Activated T-helper 17 cell treated with anti-CD3 and anti-CD28 coated beads, Interleukin-2, amount 50 U/mL, for 72 hours (primary cell): ENCODE data around the gene FRYL. TPM values are rescaled to one million over a fixed set of nuclear protein-coding genes. Genes with fewer than 3 reads are reported as not detected.
A peak's percentile ranks its signal among the peaks of the same experiment; 100 is the strongest.
"Not testable (repeated sequence)": the region's sequence is repeated elsewhere in the genome, so short reads cannot be mapped to it uniquely, and the experiment has no call there.

Source experiments
- ATAC-seq: fragments of 150-1000 bp; cut with Tn5 transposase; replicated peaks from 2 replicates; pipeline ENCODE4 v1.10.0; 2021; ENCODE audit warnings: mild to moderate bottlenecking, moderate library complexity
- H3K27ac Mint-ChIP-seq: one replicate; pipeline ENCODE4 v1.8.0; 2022; ENCODE audit warnings: mixed read lengths
- H3K27me3 Mint-ChIP-seq: one replicate; pipeline ENCODE4 v1.8.0; 2022; ENCODE audit warnings: mixed read lengths
- H3K36me3 Mint-ChIP-seq: one replicate; pipeline ENCODE4 v1.8.0; 2022; ENCODE audit warnings: low read depth, mild to moderate bottlenecking, mixed read lengths
- H3K4me1 Mint-ChIP-seq: one replicate; pipeline ENCODE4 v1.8.0; 2022; ENCODE audit warnings: mixed read lengths
- H3K4me3 Mint-ChIP-seq: one replicate; pipeline ENCODE4 v1.8.0; 2022; ENCODE audit warnings: mild to moderate bottlenecking, mixed read lengths
- H3K9me3 Mint-ChIP-seq: one replicate; pipeline ENCODE4 v1.8.0; 2022; ENCODE audit warnings: mixed read lengths
- total RNA-seq, 2 donors: library from RNA; stranded (reverse); gene quantifications; one replicate each; pipeline ENCODE4 v1.2.3, GENCODE V29; 2022

FRYL gene
- total RNA-seq, 2 donors from 2014 or later, result 75.0 to 83.1 TPM

GRCh38 chr4:48709901-48710300 is 70.2 kb downstream of the FRYL start:
- Mint-ChIP-seq H3K27me3 (no peaks in the 10 kb centered on the region), H3K27ac (no peak overlapping the region), H3K9me3 (no peaks in the 10 kb centered on the region), H3K36me3 (peaks cover 37% of the 10 kb centered on the region), H3K4me1 (peaks cover 16% of the 10 kb centered on the region), H3K4me3 (no peak overlapping the region)
- ATAC-seq, result no peak

- Mint-ChIP-seq H3K27me3 (no peaks in the 10 kb centered on the region), H3K4me1 (peaks cover 18% of the 10 kb centered on the region), H3K4me3 (no peak overlapping the region), H3K9me3 (no peaks in the 10 kb centered on the region), H3K27ac (no peak overlapping the region), H3K36me3 (peaks cover 43% of the 10 kb centered on the region)
- no peak for ATAC-seq
These were observed 71.5 kb downstream of the FRYL start for GRCh38 chr4:48708610-48709009.

- Mint-ChIP-seq H3K4me1 (peaks cover 18% of the 10 kb centered on the region), H3K36me3 (peaks cover 49% of the 10 kb centered on the region), H3K9me3 (no peaks in the 10 kb centered on the region), H3K27ac (no peak overlapping the region), H3K4me3 (no peak overlapping the region), H3K27me3 (no peaks in the 10 kb centered on the region)
- peak; percentile 92 for ATAC-seq
These were observed 73.3 kb downstream of the FRYL start for GRCh38 chr4:48706736-48707135.

- H3K27ac Mint-ChIP-seq, result no peak overlapping the region
- no peak overlapping the region for H3K4me3 Mint-ChIP-seq
- H3K27me3 Mint-ChIP-seq, result no peaks in the 10 kb centered on the region
- ATAC-seq, result no peak
- H3K4me1 Mint-ChIP-seq, result peaks cover 24% of the 10 kb centered on the region
- peaks cover 44% of the 10 kb centered on the region for H3K36me3 Mint-ChIP-seq
- no peaks in the 10 kb centered on the region for H3K9me3 Mint-ChIP-seq
These were observed 74.5 kb downstream of the FRYL start for GRCh38 chr4:48705609-48706008.

- Mint-ChIP-seq H3K4me3 (no peak overlapping the region), H3K9me3 (no peaks in the 10 kb centered on the region), H3K27ac (no peak overlapping the region), H3K27me3 (no peaks in the 10 kb centered on the region), H3K4me1 (peaks cover 31% of the 10 kb centered on the region), H3K36me3 (peaks cover 30% of the 10 kb centered on the region)
- no peak for ATAC-seq
These were observed 75.8 kb downstream of the FRYL start for GRCh38 chr4:48704091-48704802.

GRCh38 chr4:48699475-48699874 is 80.6 kb downstream of the FRYL start:
- peak overlapping the region; percentile 64 for H3K27ac Mint-ChIP-seq

GRCh38 chr4:48698029-48698971 is 81.8 kb downstream of the FRYL start:
- Mint-ChIP-seq H3K4me1 (peaks cover 36% of the 10 kb centered on the region), H3K36me3 (peaks cover 17% of the 10 kb centered on the region), H3K27me3 (no peaks in the 10 kb centered on the region), H3K27ac (no peak overlapping the region), H3K9me3 (no peaks in the 10 kb centered on the region), H3K4me3 (no peak overlapping the region)
- ATAC-seq, result no peak

More at GRCh38 chr4:48699475-48699874, 80.6 kb downstream of the FRYL start:
- Mint-ChIP-seq H3K4me3 (peak overlapping the region; percentile 71), H3K9me3 (no peaks in the 10 kb centered on the region), H3K4me1 (peaks cover 43% of the 10 kb centered on the region), H3K27me3 (no peaks in the 10 kb centered on the region), H3K36me3 (peaks cover 23% of the 10 kb centered on the region)
- ATAC-seq, result peak; percentile 45

- not testable (repeated sequence) for ATAC-seq
- peaks cover 30% of the 10 kb centered on the region for H3K4me1 Mint-ChIP-seq
These were observed 82.6 kb downstream of the FRYL start for GRCh38 chr4:48697516-48697915.

GRCh38 chr4:48694824-48695223 is 85.3 kb downstream of the FRYL start:
- Mint-ChIP-seq H3K4me1 (peaks cover 27% of the 10 kb centered on the region), H3K27ac (no peak overlapping the region), H3K4me3 (no peak overlapping the region), H3K27me3 (no peaks in the 10 kb centered on the region), H3K36me3 (peaks cover 11% of the 10 kb centered on the region), H3K9me3 (no peaks in the 10 kb centered on the region)
- no peak for ATAC-seq

More at GRCh38 chr4:48697516-48697915, 82.6 kb downstream of the FRYL start:
- H3K4me3 Mint-ChIP-seq, H3K27ac Mint-ChIP-seq, H3K27me3 Mint-ChIP-seq, H3K9me3 Mint-ChIP-seq: not testable (repeated sequence)
- H3K36me3 Mint-ChIP-seq, result peaks cover 11% of the 10 kb centered on the region

GRCh38 chr4:48693856-48694574 is 86.1 kb downstream of the FRYL start:
- no peak for ATAC-seq
- H3K4me1 Mint-ChIP-seq, result peaks cover 19% of the 10 kb centered on the region
- H3K9me3 Mint-ChIP-seq, result no peaks in the 10 kb centered on the region
- H3K27me3 Mint-ChIP-seq, result no peaks in the 10 kb centered on the region
- H3K36me3 Mint-ChIP-seq, result peaks cover 11% of the 10 kb centered on the region
- H3K4me3 Mint-ChIP-seq, result no peak overlapping the region
- H3K27ac Mint-ChIP-seq, result no peak overlapping the region

GRCh38 chr4:48692897-48693296 is 87.2 kb downstream of the FRYL start:
- Mint-ChIP-seq H3K9me3 (no peaks in the 10 kb centered on the region), H3K4me1 (peaks cover 14% of the 10 kb centered on the region), H3K36me3 (peaks cover 6% of the 10 kb centered on the region), H3K4me3 (no peak overlapping the region), H3K27me3 (no peaks in the 10 kb centered on the region), H3K27ac (no peak overlapping the region)
- ATAC-seq, result no peak

- no peak for ATAC-seq
- no peak overlapping the region for H3K27ac Mint-ChIP-seq
- no peaks in the 10 kb centered on the region for H3K27me3 Mint-ChIP-seq
- no peaks in the 10 kb centered on the region for H3K9me3 Mint-ChIP-seq
- no peaks in the 10 kb centered on the region for H3K36me3 Mint-ChIP-seq
- H3K4me1 Mint-ChIP-seq, result peaks cover 14% of the 10 kb centered on the region
- no peak overlapping the region for H3K4me3 Mint-ChIP-seq
These were observed 88.0 kb downstream of the FRYL start for GRCh38 chr4:48692044-48692443.

- H3K9me3 Mint-ChIP-seq, result no peaks in the 10 kb centered on the region
- no peak for ATAC-seq
- peaks cover under 1% of the 10 kb centered on the region for H3K36me3 Mint-ChIP-seq
- H3K27me3 Mint-ChIP-seq, result no peaks in the 10 kb centered on the region
- peaks cover 10% of the 10 kb centered on the region for H3K4me1 Mint-ChIP-seq
- H3K4me3 Mint-ChIP-seq, result no peak overlapping the region
- no peak overlapping the region for H3K27ac Mint-ChIP-seq
These were observed 91.1 kb downstream of the FRYL start for GRCh38 chr4:48688953-48689352.

GRCh38 chr4:48687313-48688051 is 92.6 kb downstream of the FRYL start:
- ATAC-seq, result no peak
- H3K4me3 Mint-ChIP-seq, result no peak overlapping the region
- no peaks in the 10 kb centered on the region for H3K27me3 Mint-ChIP-seq
- peaks cover 14% of the 10 kb centered on the region for H3K36me3 Mint-ChIP-seq
- H3K4me1 Mint-ChIP-seq, result peaks cover 17% of the 10 kb centered on the region
- no peak overlapping the region for H3K27ac Mint-ChIP-seq
- no peaks in the 10 kb centered on the region for H3K9me3 Mint-ChIP-seq
